IPS-15b (cell line): Measurements from ENCODE around the gene LBR.

Experiments
- H3K27me3 ChIP-seq: one replicate; pipeline ENCODE4 v1.6.1; 2013; ENCODE audit warnings: low read length; ENCODE audit not compliant: control insufficient read depth, insufficient read depth
- H3K36me3 ChIP-seq: one replicate; pipeline ENCODE4 v1.6.1; 2013; ENCODE audit warnings: low read length; ENCODE audit not compliant: control insufficient read depth, insufficient read depth
- H3K4me1 ChIP-seq: one replicate; pipeline ENCODE4 v1.6.1; 2013; ENCODE audit warnings: mild to moderate bottlenecking, low read length; ENCODE audit not compliant: control insufficient read depth, insufficient read depth
- H3K4me3 ChIP-seq: one replicate; pipeline ENCODE4 v1.5.1; 2013; ENCODE audit warnings: low read depth, low read length
- H3K9ac ChIP-seq: one replicate; pipeline ENCODE4 v1.6.1; 2013; ENCODE audit warnings: low read depth, mild to moderate bottlenecking, low read length
- H3K9me3 ChIP-seq: one replicate; pipeline ENCODE4 v1.6.1; 2013; ENCODE audit warnings: mild to moderate bottlenecking, low read length; ENCODE audit not compliant: control insufficient read depth, insufficient read depth

Gene LBR

GRCh38 chr1:225435957-225436392 lies 8.1 kb upstream of the LBR start:
- H3K9ac ChIP-seq, result no peak overlapping the region
- no peaks in the 10 kb centered on the region for H3K27me3 ChIP-seq
- H3K4me3 ChIP-seq, result no peak overlapping the region
- peaks cover 4% of the 10 kb centered on the region for H3K36me3 ChIP-seq
- peaks cover 3% of the 10 kb centered on the region for H3K9me3 ChIP-seq
- no peaks in the 10 kb centered on the region for H3K4me1 ChIP-seq

- no peaks in the 10 kb centered on the region for H3K4me1 ChIP-seq
- H3K9ac ChIP-seq, result no peak overlapping the region
- H3K4me3 ChIP-seq, result no peak overlapping the region
These were observed 7.6 kb upstream of the LBR start for GRCh38 chr1:225435487-225435886.

GRCh38 chr1:225435076-225435475 lies 7.2 kb upstream of the LBR start:
- Histone ChIP-seq H3K4me1 (no peaks in the 10 kb centered on the region), H3K36me3 (peaks cover 4% of the 10 kb centered on the region), H3K9me3 (peaks cover 3% of the 10 kb centered on the region), H3K9ac (no peak overlapping the region), H3K27me3 (no peaks in the 10 kb centered on the region), H3K4me3 (no peak overlapping the region)

More at GRCh38 chr1:225435487-225435886, 7.6 kb upstream of the LBR start:
- H3K36me3 ChIP-seq, result peaks cover 4% of the 10 kb centered on the region
- peaks cover 3% of the 10 kb centered on the region for H3K9me3 ChIP-seq
- no peaks in the 10 kb centered on the region for H3K27me3 ChIP-seq

GRCh38 chr1:225434046-225434445 lies 6.2 kb upstream of the LBR start:
- H3K4me1 ChIP-seq, result peaks cover 3% of the 10 kb centered on the region
- no peak overlapping the region for H3K9ac ChIP-seq
- H3K9me3 ChIP-seq, result peaks cover 3% of the 10 kb centered on the region
- no peak overlapping the region for H3K4me3 ChIP-seq
- peaks cover 5% of the 10 kb centered on the region for H3K27me3 ChIP-seq
- peaks cover 4% of the 10 kb centered on the region for H3K36me3 ChIP-seq

GRCh38 chr1:225431081-225431863 lies 3.4 kb upstream of the LBR start:
- peaks cover 4% of the 10 kb centered on the region for H3K36me3 ChIP-seq
- no peak overlapping the region for H3K9ac ChIP-seq
- peaks cover 16% of the 10 kb centered on the region for H3K27me3 ChIP-seq
- peaks cover 7% of the 10 kb centered on the region for H3K4me1 ChIP-seq
- no peak overlapping the region for H3K4me3 ChIP-seq
- peaks cover 3% of the 10 kb centered on the region for H3K9me3 ChIP-seq

GRCh38 chr1:225430301-225430700 lies 2.5 kb upstream of the LBR start:
- H3K36me3 ChIP-seq, result peaks cover 4% of the 10 kb centered on the region

GRCh38 chr1:225428881-225429455 lies 1.1 kb upstream of the LBR start:
- Histone ChIP-seq H3K9ac (no peak overlapping the region), H3K4me1 (peaks cover 11% of the 10 kb centered on the region), H3K36me3 (peaks cover 4% of the 10 kb centered on the region), H3K4me3 (peak overlapping the region; percentile 92), H3K9me3 (peaks cover 3% of the 10 kb centered on the region), H3K27me3 (peaks cover 22% of the 10 kb centered on the region)

More at GRCh38 chr1:225430301-225430700, 2.5 kb upstream of the LBR start:
- Histone ChIP-seq H3K27me3 (peaks cover 22% of the 10 kb centered on the region), H3K4me1 (peaks cover 11% of the 10 kb centered on the region), H3K9ac (no peak overlapping the region), H3K4me3 (no peak overlapping the region), H3K9me3 (peaks cover 3% of the 10 kb centered on the region)

- peaks cover 11% of the 10 kb centered on the region for H3K4me1 ChIP-seq
- peaks cover 4% of the 10 kb centered on the region for H3K36me3 ChIP-seq
- H3K9ac ChIP-seq, result peak overlapping the region; percentile 82
- H3K27me3 ChIP-seq, result peaks cover 22% of the 10 kb centered on the region
- H3K4me3 ChIP-seq, result peak overlapping the region; percentile 92
- peaks cover 3% of the 10 kb centered on the region for H3K9me3 ChIP-seq
These were observed 436 bp upstream of the LBR start for GRCh38 chr1:225428068-225428880.

- H3K4me1 ChIP-seq, result peaks cover 11% of the 10 kb centered on the region
- peaks cover 22% of the 10 kb centered on the region for H3K27me3 ChIP-seq
- H3K9ac ChIP-seq, result peak overlapping the region; percentile 50
- H3K4me3 ChIP-seq, result peak overlapping the region; percentile 92
- peaks cover 2% of the 10 kb centered on the region for H3K9me3 ChIP-seq
- H3K36me3 ChIP-seq, result peaks cover 4% of the 10 kb centered on the region
These were observed 1.2 kb downstream of the LBR start for GRCh38 chr1:225426395-225427234.

DNA sequence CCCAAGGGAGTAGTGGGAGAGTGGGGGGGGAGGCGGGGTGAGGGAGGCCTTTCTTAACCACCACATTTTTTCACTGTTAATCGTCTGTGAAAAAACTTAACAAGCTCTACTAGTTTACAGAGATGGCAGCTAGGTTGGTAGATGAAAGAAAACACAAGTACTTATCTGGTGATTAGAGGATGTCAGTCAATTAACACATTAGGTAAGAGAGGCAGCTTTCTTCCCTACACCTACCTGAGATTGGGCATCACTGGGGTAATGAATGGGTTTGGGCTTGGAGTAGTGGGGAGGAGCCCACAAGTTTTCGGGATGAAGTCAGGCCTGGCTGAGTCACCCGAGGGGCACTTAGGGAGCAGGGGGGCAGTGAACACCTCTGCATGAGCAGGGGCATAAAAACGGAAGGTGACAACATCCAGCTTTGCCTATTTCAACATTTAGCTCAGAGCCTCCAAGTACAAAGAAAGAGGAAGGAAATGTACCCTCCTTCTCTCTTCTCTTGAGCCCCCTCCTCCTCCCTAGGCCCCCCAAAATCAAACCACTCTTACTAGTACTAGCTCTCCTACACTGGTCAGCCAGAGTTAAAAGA lies 2.5 kb downstream of the LBR start:
- Histone ChIP-seq H3K4me3 (no peak overlapping the region), H3K36me3 (no peaks in the 10 kb centered on the region), H3K9ac (no peak overlapping the region), H3K4me1 (peaks cover 11% of the 10 kb centered on the region), H3K9me3 (no peaks in the 10 kb centered on the region), H3K27me3 (peaks cover 22% of the 10 kb centered on the region)
